HG02870 (cell line): ENCODE measurements around the gene MAN1C1.

ENCODE experiments used
- ATAC-seq: cut with Tn5 transposase; IDR thresholded peaks from one replicate; pipeline ENCODE4 v1.9.1; 2021; ENCODE audit warnings: mild to moderate bottlenecking, moderate library complexity; ENCODE audit not compliant: unreplicated experiment

Gene MAN1C1

DNA sequence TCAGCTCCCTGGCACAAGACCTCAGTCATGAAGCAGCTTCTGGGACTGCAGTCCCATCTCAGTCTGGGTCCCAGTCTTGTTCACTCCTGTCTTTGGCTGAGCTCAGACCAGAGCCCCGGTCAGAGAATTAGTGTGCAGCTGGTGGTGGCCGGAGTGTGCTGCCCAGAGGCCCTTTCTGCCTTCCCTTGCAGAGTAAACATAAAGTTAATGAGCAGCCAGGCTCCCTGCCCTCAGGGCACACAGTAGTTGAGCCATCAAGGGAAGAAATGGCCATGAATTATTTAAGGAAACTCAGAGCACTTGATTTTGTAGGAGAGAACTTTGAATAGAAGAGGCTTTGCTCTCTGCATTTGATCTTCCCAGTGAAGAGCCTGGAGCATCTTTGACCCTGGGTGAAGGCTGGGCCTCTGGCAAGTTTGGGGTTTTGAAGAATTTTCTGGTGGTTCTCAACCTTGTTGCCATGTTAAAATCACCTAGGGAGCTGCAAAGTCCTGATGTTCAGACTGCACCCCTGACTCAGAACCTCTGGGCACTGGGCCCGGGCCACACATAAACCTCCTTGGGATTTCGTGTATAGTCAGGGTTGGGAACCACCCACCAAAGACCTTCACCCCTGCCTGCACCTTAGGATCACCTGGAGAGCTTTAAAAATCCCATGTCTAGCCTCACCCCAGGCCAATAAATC, 157.0 kb downstream of the MAN1C1 start:
- ATAC-seq = no peak

DNA sequence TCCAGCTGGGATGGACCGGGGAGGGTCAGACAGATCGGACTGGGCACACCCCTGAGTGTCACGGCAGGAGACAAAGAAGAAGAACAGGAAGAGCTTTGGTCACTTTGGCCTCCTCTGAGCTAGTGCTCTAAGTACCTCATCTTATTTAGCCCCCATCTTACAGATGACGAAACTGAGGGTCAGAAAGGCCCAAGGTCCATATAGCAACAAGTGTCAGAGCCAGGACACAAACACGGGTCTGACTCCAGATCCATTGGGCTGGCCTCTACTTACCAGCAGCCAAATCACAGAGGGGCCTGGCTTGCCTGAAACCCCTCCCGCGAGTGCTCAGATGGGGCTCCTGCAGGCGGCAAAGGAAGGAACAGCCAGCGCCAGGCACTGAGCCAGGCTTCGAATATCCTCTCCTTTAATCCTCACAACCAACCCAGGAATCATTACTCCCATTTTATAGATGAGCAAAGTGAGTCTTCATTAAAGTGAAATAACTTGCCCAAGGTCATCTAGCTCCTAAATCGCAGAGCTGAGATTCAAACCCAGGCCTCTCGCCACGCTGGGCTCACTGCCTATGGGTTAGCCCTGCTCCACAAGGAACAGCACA, 157.7 kb downstream of the MAN1C1 start:
- ATAC-seq = no peak

DNA sequence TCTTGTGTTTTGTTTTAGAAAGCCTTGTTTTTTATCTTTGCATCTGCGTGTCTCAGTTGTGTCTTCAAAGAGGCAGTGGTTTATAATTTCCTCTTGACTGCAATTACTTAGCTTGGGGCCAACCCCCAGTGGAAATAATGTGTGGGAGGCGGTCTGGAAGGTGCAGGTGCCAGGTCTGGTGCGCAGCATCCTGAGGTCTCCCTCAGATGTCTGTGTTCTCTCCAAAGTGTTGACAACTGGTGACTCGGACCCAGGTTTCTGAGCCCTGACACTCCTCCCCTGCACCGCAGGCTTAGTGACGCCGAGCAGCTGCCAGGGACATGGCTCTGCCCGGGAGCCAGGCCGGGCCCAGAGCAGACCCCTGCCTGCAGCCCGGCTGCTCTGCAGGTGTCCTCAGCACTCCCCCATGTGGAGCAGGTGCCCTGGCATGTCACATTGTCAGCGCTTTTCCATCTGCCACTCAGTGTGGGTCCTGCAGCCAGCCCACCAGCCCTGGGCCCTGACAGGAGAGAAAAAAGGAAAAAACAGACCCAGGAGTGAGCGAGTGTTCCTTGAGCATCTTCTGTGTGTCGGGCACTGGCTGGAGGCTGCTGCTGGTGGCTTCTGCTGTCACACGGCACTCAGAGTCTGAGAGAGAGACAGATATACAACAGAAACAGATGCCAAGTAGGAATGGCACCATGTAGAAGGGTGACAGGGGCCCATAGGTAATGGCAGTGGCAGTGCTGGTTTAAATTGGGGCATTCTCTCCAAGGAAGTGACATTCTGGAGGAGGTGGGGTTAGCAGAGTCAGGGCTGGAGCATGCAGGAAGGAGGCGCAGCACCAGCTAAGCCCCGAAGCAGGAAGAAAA, 158.6 kb downstream of the MAN1C1 start:
- no peak for ATAC-seq

DNA sequence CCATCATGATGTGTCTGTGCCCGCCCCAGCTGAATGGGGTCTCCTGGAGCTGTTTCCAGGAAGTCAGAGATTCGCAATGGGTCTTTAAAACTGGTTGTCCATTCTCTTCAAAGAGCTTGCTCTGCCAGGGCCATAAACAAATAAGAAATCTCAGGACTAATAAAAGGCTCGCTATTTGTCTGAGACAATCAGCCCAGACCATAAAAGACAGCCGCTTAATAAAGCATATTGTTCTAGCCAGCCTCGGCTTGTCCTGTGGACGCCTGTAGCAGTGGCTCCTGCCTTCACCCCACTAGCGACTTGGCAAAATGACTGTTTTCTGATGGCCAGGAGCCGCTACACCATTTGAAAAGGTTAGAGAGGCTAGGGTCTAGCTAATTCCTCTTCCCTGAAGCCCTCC, 162.8 kb downstream of the MAN1C1 start:
- ATAC-seq = no peak

DNA sequence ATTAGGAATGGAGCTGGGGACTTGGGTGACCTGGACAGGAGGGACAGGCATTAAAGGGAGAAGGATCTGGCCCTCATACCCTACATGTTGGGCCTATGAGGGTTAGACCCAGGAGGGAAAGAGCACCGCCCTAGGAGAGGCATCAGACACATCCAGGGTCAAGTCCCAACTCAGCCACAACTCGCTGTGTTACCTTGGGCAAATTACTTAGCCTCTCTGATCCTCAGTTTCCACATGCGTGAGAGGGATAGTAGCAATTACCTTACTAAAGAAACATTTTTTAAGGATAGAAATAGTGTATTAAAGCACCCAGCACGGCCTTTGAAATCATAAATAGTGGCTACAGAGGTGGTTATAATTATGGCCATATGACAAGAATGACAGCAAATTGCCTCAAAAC, 163.3 kb downstream of the MAN1C1 start:
- no peak for ATAC-seq

DNA sequence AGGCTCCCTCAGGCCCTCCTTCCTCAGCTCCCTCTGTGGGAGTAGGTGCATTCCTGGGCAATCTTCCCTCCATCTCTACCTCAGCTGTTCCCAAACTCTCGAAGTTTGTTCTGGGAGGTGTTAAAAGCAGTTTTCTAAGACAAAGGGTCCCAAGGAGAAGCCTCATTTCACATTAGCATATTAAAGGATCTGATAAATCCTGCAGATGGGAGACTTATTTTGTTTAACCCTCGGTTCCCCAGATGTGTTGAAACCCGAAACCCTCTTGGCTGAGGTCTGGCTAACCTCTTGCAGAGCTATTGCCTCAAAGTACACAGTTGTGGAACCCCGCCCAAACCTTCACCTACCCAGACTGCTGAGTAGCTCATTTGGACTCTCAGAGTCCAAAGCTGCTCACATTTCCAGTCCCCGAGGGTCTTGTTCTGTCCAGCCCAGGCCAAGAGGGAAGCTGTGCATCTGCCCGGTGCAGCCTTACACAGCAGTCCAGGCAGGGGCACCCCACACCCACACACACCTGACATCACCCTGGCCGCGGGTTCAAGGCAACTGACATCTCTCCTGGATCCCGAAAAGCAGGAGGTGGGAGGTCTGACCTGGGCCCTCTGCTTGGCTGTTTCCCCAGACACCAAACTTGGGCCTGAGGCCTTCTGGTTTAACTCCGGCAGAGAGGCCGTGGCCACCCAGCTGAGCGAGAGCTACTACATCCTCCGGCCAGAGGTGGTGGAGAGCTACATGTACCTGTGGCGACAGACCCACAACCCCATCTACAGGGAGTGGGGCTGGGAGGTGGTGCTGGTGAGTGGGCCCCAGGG, 163.9 kb downstream of the MAN1C1 start:
- ATAC-seq = no peak

DNA sequence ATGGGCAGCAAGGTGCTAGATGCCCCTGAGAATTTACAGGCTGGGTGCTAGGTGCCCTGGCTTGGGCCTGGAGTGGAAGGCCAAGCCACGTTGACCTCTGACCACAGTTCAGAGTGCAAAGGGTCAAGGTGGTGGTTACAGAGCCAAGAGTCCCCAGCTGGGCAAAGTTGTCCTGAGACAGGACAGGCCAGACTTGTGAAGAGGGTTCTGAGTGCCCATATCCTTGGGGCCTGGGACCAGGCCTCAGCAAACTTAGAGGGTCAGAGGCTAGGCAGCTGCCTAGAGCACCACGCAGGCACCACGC, 164.5 kb downstream of the MAN1C1 start:
- no peak for ATAC-seq

DNA sequence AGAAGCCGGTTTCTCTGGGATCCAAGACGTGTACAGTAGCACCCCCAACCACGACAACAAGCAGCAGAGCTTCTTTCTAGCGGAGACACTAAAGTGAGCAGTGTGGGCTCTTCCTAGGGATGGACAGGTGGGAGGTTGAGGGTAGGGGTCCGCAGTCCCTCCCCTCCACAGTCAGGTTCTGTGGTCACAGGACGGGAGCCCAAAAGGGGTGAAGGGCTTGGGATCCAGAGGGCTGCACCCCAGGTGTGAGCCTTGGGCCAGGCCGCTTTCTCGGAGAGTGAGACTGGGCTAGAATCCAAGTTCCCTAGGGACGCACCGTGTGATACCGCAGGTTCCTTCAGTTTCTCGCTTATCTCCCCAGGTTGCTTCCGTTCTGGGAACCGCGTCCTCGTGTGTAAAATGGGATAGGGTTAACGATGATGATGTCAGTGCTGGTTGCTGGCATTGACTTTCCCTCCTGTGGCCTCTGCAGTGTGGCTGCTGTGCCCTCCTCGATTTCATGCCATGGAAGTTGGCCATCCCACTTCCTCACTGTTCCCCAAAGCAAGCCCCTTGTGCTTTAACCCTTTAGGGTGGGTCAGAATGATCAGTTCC, 166.1 kb downstream of the MAN1C1 start:
- ATAC-seq = no peak

DNA sequence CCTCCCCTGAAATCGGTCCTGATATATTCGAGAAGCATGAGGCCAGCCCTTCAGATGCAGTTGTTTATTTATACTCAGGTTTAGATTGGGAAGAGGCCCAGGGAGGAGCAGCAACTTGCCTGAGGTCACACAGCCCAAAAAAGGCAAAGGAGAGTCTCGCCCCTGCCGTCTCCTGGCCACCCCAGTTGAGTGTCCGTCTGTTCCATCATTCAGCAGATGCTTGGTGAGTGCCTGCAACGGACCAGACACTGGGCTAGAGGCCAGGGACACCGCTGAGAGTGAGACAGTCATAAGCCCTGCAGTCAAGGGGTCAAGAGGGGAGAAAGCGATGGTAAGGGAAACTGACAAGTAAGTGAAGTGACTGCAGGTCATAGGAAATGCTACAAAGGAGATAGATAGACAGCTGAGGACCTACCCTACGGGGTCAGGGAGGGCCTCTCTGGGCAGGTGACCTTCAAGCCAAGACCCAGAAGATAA, 168.0 kb downstream of the MAN1C1 start:
- no peak for ATAC-seq

DNA sequence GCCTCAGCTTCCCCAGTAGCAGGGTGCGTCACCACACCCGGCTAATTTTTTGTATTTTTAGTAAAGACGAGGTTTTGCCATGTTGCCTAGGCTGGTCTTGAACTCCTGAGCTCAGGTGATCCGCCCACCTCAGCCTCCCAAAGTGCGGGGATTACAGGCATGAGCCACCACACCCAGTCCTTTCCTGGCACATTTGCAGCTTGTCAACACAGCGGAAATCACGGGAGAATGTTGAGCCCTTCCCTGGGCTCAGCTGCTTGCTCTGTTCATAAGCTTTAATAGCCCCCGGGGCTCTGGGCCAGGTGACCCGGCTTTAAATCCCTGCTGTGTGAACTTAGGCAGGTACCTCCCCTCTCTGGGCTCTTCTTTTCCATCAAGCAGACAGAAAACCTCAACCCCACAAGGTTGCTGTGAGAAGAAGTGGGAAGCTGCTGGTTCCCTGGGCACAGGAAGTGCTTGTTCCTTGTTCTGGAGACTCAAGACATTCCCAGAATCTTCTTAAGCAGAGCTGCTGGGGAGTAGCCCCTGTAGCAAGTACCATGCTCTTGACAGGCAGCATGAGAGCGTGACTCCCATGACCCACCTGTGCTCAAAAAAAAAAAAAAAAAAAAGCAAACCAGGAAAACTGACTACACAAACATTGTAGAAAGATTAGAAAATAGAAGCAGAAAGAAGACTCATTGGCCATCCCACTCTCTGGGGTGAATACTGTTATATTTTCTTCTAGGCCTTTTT, 168.9 kb downstream of the MAN1C1 start:
- no peak for ATAC-seq

DNA sequence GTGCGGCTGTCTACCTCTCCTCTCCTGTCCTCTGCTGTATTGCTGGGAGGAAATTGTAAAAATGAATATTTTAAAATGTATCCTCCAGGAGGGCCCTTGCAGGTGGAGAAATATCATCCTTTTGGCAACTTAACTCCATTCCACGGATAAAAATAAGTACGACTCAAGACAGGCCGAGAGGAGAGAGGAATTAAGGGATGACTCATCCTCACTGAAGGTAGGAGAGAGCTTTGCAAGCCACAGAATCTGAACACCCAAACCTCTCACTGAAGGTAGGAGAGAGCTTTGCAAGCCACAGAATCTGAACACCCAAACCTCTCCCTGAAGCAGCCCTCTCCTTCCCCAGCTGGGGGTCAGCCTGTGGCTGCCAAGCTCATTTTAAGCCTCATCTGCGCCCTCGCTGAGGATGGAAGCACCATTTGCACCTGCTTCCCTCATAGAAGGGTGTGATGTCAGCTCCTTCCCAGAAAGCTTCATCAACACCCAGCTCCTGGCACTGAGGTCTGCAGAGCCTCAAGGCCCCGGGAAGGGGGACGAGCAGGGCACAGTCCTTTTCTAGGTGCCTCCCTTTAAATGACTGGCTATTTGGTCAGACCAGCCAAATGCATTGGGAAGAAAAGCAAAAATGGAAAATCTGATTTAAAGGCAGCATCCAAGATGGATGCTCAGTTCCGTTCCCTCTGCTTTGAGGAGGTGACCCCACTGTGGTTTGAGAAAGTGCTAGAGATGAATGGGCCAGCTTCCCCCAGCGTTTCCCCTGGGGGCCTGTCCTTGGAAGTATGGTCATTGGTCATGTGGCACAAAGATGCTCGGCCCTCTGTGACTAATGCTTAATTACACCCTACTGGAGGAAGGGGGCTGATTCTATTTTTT, 170.5 kb downstream of the MAN1C1 start:
- ATAC-seq = no peak

DNA sequence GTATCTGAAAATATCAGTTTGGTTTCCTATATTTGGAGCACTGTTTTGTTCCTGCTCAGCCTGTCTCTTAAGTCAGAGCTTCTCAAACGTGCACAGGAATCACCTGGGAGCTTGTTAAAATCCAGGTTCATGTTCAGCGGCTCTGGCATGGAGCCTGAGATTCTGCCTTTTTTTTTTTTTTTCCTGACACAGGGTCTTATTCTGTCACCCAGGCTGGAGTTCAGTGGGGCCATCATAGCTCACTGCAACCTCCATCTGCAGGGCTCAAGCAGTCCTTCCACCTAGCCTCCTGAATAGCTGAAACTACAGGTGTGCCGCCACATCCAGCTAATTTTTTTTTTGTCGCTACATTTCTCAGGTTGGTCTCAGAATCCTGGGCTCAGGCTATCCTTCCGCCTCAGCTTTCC, 171.2 kb downstream of the MAN1C1 start:
- no peak for ATAC-seq

DNA sequence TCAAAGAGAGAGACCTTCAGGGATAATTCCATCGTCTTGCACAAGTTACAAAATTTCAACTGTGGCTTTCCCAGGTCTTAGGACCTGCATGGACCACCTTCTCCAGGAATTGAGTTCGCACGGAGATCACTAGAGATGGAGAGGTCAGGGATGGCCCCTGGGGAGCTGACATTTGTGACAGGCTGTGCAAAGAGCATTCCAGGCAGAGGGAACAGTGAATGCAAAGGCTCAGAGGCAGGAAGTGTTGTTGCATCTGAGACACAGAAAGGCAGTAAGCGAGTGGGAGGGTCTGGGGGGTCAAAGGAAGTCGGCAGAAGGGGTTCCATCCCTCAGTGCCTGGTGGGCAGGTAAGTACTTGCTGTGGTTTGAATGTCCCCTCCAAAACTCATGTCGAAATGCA, 173.9 kb downstream of the MAN1C1 start:
- ATAC-seq = no peak

DNA sequence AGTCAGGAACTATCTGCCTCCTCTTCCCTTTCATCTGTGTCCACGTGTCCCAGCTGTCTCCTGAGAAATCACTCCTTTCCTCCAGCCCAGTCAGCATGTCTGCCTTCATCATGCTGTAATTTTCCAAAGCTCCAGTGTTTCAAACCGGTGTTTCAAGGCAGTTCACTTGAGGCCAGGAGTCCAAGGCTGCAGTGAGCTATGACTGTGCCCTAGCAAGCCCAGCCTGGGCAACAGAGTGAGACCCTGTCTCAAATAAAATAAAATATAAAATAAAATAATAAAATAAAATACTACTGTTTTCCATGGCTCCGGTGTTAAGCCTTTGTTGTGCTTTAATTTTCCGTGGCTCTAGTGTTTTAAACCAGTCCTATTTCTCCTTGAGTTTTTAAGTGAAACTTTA, 175.5 kb downstream of the MAN1C1 start:
- ATAC-seq = no peak

DNA sequence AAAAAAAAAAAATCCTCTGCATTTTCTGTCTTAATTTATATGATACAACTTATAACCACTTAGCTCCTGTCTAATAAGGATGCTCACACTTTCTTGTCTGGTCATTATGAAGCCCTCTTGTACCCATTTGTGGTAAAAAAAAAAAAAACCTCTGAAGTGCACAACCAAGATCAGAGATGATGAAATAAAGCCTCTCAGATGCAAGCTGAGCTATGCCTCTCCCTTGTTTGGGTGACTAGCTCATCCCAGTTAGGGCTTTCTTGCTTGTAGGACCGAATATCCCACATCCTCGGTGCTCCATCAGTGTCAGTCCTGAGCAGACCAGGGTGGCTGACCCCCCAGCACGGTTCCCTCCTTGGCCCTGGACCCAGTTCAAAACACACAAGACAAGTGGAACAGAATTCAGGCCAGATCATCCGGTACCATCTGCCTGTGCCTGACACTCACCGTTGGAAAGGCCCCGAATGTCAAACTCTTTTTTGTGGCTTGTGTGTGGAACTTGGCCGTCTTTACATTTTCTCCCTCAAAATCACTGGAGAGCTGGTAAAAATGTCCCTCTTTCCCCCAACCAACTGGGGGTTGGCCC, 177.1 kb downstream of the MAN1C1 start:
- no peak for ATAC-seq

DNA sequence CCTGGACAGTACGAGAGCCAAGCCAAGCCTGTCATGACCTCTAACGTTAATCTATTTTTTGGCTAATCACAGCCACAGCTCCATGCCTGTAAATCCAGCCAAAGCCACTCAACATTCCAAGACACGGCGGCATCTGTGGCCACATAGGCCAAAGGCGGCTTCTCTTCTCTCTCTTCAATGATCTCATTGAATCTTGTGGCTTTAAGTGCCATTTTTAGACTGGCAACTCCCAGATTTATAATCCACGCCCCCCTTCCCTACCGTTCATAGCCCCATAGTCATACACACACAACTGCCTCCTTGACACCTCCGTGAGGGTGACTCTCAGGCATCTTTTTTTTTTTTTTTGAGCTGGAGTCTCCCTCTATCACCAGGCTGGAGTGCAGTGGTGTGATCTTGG, 177.7 kb downstream of the MAN1C1 start:
- no peak for ATAC-seq

DNA sequence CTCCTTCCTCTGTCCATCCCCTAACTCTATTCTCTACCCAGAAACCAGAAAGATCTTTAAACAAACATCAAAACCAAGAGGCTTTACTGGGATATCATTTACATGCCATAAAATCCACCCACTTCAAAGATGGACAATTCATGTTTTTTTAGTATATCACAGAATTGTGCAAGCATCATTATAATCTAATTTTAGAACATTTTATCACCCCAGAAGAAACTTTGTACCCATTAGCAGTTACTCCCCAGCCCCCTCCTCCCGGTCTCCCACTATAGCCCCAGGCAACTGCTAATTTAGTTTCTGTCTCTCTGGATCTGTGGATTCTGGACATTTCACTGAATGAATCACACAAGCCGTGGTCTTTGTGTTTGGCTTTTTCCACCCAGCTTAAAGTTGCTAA, 178.6 kb downstream of the MAN1C1 start:
- no peak for ATAC-seq

DNA sequence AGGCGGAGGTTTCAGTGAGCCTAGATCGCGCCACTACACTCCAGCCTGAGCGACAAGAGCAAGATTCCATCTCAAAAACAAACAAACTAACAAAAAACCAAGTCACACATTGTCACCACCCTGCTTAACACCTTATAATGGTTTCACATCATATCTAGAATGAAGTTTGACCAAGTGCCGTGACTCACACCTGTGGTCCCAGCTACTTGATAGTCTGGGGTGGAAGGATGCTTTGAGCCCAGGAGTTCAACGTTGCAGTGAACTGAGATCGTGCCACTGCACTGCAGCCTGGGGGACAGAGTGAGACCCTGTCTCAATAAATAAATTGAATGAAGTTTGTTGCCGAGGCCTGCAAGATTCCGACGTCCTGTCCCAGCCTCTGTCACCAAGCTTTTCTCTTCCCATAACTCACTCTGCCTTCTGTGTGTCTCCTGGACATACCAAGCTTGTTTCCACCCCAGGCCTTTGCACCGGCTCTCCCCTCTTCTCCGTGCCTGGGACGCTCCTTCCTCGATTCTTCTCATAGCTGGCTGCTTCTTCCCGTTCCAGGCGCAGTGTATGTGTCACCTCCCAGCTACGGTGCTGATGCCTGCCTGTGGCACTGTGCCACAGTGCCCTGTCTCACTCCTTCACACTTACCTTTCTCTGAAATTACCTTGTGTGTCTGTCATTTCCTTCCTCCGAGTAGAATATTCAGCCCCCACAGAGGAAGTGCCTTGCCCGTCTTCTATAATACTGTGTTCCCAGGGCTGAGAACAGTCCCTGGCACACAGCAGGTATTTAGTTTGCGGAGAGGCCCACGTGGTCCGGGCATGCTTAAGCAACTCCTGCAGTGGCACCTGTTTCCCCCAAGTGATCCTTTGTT, 179.6 kb downstream of the MAN1C1 start:
- ATAC-seq = no peak
